ENCODE data around the gene DDC. TPM values are rescaled to one million over a fixed set of nuclear protein-coding genes. Genes with fewer than 3 reads are reported as not detected.

The DDC gene
- total RNA-seq, 4 donors from 2014 or later, result 0.44 to 0.79 (median 0.60) TPM; not detected in 1

- DNase-seq (ENCODE audit: low spot score), result no peak
- no peak for ATAC-seq (ENCODE audit: low FRiP score)
- TF ChIP-seq, protein P1, sequence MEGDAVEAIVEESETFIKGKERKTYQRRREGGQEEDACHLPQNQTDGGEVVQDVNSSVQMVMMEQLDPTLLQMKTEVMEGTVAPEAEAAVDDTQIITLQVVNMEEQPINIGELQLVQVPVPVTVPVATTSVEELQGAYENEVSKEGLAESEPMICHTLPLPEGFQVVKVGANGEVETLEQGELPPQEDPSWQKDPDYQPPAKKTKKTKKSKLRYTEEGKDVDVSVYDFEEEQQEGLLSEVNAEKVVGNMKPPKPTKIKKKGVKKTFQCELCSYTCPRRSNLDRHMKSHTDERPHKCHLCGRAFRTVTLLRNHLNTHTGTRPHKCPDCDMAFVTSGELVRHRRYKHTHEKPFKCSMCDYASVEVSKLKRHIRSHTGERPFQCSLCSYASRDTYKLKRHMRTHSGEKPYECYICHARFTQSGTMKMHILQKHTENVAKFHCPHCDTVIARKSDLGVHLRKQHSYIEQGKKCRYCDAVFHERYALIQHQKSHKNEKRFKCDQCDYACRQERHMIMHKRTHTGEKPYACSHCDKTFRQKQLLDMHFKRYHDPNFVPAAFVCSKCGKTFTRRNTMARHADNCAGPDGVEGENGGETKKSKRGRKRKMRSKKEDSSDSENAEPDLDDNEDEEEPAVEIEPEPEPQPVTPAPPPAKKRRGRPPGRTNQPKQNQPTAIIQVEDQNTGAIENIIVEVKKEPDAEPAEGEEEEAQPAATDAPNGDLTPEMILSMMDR (IDR thresholded peaks at IDR 0.05), result no peak
These were observed 116.4 kb downstream of the DDC start for GRCh38 chr7:50448823-50449222.

DNA sequence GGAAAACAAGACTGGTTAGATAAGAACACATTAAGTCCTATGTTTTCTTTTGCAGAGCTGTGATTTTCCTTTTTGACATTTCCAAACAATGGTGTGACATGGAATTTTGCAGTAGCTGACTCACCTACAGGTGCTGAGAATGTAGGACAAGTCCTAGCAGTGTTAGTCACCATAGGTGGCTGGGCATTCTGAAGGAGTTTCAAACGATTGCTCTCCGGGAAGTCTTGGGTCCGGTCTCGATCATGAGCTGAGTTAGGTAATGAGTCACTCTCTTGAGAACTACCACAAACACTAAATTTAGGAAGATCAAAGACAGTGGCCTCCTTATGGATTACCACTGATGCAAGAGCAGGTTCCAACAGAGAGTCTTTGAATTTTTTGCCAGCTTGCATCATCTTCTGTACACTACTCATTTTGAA lies 118.7 kb downstream of the DDC start:
- TF ChIP-seq, protein P1 (IDR thresholded peaks at IDR 0.05), result no peak
- ATAC-seq (ENCODE audit: low FRiP score) (no peak), DNase-seq (ENCODE audit: low spot score) (no peak)

DNA sequence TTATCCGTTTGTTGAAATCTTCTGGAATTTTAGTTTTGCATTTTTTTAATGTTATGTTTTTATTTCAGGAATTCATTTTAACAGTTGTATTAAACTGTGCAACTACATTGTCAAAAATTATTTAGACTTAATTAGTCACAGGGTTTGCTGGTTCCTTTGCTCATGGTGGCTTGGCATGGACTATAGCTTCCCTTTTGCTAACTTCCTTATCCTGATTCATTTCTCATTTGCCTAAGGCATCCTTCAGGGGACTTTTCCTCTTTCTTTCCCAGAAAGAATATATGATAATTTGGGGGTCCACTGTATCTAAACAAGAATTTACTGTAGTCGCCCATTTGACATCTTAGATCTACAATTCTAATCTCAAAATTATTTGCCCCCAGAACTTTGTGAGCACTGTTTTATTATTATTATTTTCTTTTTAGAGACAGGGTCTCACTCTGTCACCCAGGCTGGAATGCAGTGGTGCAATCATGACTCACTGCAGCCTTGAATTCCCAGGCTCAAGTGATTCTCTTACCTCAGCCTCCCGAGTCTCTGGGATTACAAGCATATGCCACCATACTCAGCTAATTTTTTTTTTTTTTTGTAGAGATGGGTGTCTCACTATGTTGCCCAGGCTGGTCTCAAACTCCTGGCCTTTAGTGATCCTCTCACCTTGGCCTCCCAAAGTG lies 128.9 kb downstream of the DDC start:
- DNase-seq (ENCODE audit: low spot score) (no peak), ATAC-seq (ENCODE audit: low FRiP score) (no peak)
- TF ChIP-seq, protein P1 (IDR thresholded peaks at IDR 0.05), result no peak

GRCh38 chr7:50431722-50432305 lies 133.4 kb downstream of the DDC start:
- DNase-seq (ENCODE audit: low spot score), result no peak
- ATAC-seq (ENCODE audit: low FRiP score), result no peak
- TF ChIP-seq, protein P1 (IDR thresholded peaks at IDR 0.05), result no peak

- DNase-seq (ENCODE audit: low spot score) (no peak), ATAC-seq (ENCODE audit: low FRiP score) (no peak)
- TF ChIP-seq, protein P1 (IDR thresholded peaks at IDR 0.05), result no peak
These were observed 133.9 kb downstream of the DDC start for GRCh38 chr7:50431316-50431715.

- DNase-seq (ENCODE audit: low spot score) (no peak), ATAC-seq (ENCODE audit: low FRiP score) (no peak)
- TF ChIP-seq, protein P1 (IDR thresholded peaks at IDR 0.05), result no peak
These were observed 136.3 kb downstream of the DDC start for GRCh38 chr7:50428911-50429310.

DNA sequence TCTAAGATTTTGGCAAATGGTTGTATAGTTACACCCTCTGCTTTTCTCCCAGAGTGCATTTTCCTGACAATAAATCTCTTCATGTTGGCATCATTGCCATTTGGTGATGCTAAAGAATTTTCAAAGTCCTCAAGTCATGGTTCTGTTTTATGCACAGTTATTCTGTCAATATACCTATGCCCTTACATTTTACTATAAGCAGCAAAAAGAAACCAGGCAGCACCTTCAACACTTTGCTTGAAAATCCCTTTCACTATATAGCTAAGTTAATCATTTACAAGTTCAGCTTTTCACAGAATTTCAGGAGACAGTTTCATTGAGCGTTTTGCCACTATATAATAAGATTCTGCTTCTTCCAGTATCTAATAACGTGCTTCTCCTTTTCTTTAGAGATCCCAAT lies 137.7 kb downstream of the DDC start:
- ATAC-seq (ENCODE audit: low FRiP score) (no peak), DNase-seq (ENCODE audit: low spot score) (no peak)
- TF ChIP-seq, protein P1 (IDR thresholded peaks at IDR 0.05), result no peak

All from omental fat pad (tissue), 4 donors.